GM21528 (cell line): ENCODE data around the gene STON2.
"Not testable (repeated sequence)": the region's sequence is repeated elsewhere in the genome, so short reads cannot be mapped to it uniquely, and the experiment has no call there.

ENCODE experiments used
- ATAC-seq: cut with Tn5 transposase; IDR thresholded peaks from one replicate; pipeline ENCODE4 v1.9.1; 2021; ENCODE audit warnings: mild to moderate bottlenecking, moderate library complexity; ENCODE audit not compliant: unreplicated experiment, low FRiP score

The STON2 gene

GRCh38 chr14:81275305-81276072, 124.6 kb downstream of the STON2 start:
- ATAC-seq: no peak

GRCh38 chr14:81273961-81274575, 126.1 kb downstream of the STON2 start:
- no peak for ATAC-seq

- ATAC-seq: no peak
Observed at GRCh38 chr14:81273521-81273920, 126.6 kb downstream of the STON2 start.

- no peak for ATAC-seq
Observed at GRCh38 chr14:81272317-81272716, 127.8 kb downstream of the STON2 start.

GRCh38 chr14:81269979-81270375, 130.1 kb downstream of the STON2 start:
- no peak for ATAC-seq

- peak; percentile 70 for ATAC-seq
Observed at GRCh38 chr14:81269100-81269978, 130.8 kb downstream of the STON2 start.

- ATAC-seq: no peak
Observed at GRCh38 chr14:81268016-81268416, 132.1 kb downstream of the STON2 start.

GRCh38 chr14:81265636-81266169, 134.4 kb downstream of the STON2 start:
- ATAC-seq: no peak

GRCh38 chr14:81264671-81265070, 135.5 kb downstream of the STON2 start:
- ATAC-seq: no peak

GRCh38 chr14:81263777-81264410, 136.2 kb downstream of the STON2 start:
- ATAC-seq: no peak

GRCh38 chr14:81261176-81261575, 138.9 kb downstream of the STON2 start:
- ATAC-seq: no peak

GRCh38 chr14:81260732-81261131, 139.4 kb downstream of the STON2 start:
- no peak for ATAC-seq

GRCh38 chr14:81256289-81256960, 143.7 kb downstream of the STON2 start:
- ATAC-seq: peak; percentile 57

- no peak for ATAC-seq
Observed at GRCh38 chr14:81252278-81252677, 147.8 kb downstream of the STON2 start.

- no peak for ATAC-seq
Observed at GRCh38 chr14:81247271-81247766, 152.8 kb downstream of the STON2 start.

- ATAC-seq: no peak
Observed at GRCh38 chr14:81246461-81247270, 153.5 kb downstream of the STON2 start.

GRCh38 chr14:81245771-81246170, 154.4 kb downstream of the STON2 start:
- ATAC-seq: no peak

- ATAC-seq: not testable (repeated sequence)
Observed at GRCh38 chr14:81244431-81244830, 155.7 kb downstream of the STON2 start.

GRCh38 chr14:81243499-81243898, 156.6 kb downstream of the STON2 start:
- ATAC-seq: no peak
